Non-pigmented ciliary epithelial cell (primary cell): Measurements from ENCODE around the gene EMD.
"Not testable (repeated sequence)": the region's sequence is repeated elsewhere in the genome, so short reads cannot be mapped to it uniquely, and the experiment has no call there.

Source experiments
- DNase-seq: peaks from one replicate; pipeline ENCODE4 v3.0.0-alpha.2; 2010; ENCODE audit warnings: low read depth

EMD gene

GRCh38 chrX:154371017-154371788 lies 7.9 kb upstream of the EMD start:
- peak; percentile 43 for DNase-seq

- DNase-seq, result no peak
Observed at GRCh38 chrX:154371789-154372300, 7.2 kb upstream of the EMD start.

GRCh38 chrX:154372612-154373022 lies 6.5 kb upstream of the EMD start:
- DNase-seq, result no peak

GRCh38 chrX:154373340-154374306 lies 5.5 kb upstream of the EMD start:
- DNase-seq, result no peak

GRCh38 chrX:154374313-154375155 lies 4.6 kb upstream of the EMD start, which contains the start of gene FLNA:
TSS of gene FLNA (minus strand) at chrX:154374634. CDS start at chrX:154371245, 3,389 bp downstream.
- no peak for DNase-seq

GRCh38 chrX:154375156-154375504 lies 4.0 kb upstream of the EMD start:
- DNase-seq, result no peak

- DNase-seq, result no peak
Observed at GRCh38 chrX:154376774-154377173, 2.3 kb upstream of the EMD start.

- DNase-seq, result no peak
Observed at GRCh38 chrX:154378059-154378798, 866 bp upstream of the EMD start.

- DNase-seq, result no peak
Observed at GRCh38 chrX:154379569-154379951, 465 bp downstream of the EMD start.

GRCh38 chrX:154380153-154380552 lies 1.1 kb downstream of the EMD start:
- no peak for DNase-seq

GRCh38 chrX:154380787-154381186 lies 1.7 kb downstream of the EMD start:
- DNase-seq, result no peak

- DNase-seq, result no peak
Observed at GRCh38 chrX:154381271-154381670, 2.2 kb downstream of the EMD start.

- no peak for DNase-seq
Observed at GRCh38 chrX:154382483-154383069, 3.5 kb downstream of the EMD start.

- DNase-seq, result no peak
Observed at GRCh38 chrX:154383359-154384283, 4.5 kb downstream of the EMD start.

GRCh38 chrX:154384284-154384892 lies 5.3 kb downstream of the EMD start:
- no peak for DNase-seq

GRCh38 chrX:154388094-154388493 lies 9.0 kb downstream of the EMD start:
- DNase-seq, result not testable (repeated sequence)

- DNase-seq, result not testable (repeated sequence)
Observed at GRCh38 chrX:154388649-154389048, 9.6 kb downstream of the EMD start.

- not testable (repeated sequence) for DNase-seq
Observed at GRCh38 chrX:154389812-154390747, 11.0 kb downstream of the EMD start.
